ENCODE measurements around the gene HIGD1C.
"Not testable (repeated sequence)": the region's sequence is repeated elsewhere in the genome, so short reads cannot be mapped to it uniquely, and the experiment has no call there.

Gene HIGD1C

DNA sequence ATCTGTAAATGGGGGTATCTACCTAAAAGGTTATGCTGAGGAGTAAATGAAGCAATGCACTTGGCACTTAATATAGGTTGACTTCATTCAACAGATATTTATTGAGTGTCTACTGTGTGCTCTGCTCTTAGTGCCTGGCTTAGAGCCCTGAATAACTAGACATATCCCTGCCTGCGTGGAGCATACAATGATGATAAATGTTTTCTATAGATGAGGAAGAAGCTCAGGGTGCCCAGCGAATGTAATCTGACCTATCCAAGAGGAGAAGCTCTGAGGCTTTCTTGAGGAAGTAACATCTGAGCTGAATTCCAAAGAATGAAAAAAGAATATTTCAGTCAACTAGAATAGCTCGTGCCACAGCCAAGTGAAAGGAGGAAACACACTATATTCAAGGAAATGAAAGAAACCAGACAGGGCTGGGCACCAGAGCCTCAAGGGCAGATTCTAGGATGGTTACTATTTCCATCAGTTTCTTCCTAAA, 17.9 kb upstream of the HIGD1C start:
- DNase-seq = no peak

DNA sequence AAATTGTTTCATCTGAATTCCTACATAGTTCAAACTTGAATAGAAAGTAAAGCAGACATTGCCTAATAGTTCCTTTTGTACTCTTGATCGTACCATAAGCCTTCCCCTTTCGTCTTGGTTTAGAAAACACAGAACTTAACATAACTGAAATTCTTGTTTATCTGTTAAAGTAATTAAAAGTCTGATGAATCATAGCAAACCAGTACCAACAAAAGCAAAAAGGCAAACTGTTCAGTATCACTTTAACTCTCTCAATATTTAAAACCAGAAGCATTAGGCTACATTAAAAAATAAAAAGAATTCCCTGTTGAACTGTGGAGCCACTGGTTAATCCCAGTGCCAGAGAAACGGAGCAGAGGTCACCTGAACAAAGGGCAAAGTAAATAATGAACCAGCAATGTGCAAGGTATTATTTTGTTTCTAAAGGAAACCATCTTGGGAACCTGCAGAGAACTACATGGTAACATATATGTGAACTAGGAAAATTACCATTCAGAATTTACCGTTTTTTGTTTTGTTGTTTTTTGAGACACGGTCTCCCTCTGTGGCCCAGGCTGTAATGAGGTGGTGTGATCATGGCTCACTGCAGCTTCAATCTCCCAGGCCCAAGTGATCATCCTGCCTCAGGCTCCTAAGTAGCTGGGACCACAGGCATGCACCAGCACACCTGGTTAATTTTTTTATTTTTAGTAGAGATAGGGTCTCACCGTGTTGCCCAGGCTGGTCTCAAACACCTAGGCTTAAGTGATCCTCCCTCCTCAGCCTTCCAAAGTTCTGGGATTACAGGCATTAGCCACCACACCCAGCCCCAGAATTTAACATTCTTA, 17.1 kb upstream of the HIGD1C start:
- DNase-seq = no peak

DNA sequence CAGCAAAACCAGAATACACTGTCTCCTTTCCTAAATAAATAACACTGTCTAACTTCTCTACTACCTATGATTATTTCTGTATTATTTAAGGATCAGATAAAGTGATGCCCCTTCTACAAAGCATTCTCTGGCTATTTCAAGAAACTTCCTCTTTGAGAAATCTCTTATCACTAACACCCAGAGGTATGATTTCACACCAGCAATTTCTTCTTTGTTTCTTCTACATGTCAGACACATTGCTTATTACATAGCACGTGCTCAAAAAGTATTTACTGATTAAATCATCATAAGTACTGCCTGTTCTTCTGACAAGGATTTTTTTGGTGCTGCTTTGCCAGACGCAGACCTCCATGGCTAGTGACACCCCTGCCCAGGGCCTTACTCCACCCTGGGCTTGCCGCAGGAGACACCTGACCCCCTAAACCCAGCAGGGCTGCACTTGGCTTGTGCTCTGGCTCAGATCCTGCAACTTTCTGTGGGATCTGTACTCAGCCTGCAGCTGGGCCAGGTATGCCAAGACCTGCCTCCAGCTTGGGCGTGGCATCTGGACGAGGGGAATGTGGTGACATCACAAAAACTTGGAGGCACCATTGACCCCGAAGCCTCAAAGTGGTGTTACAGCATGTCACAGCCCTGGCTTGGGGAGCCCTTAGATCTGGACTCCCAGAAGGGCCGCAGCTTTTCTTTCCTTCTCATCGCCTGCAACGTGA, 15.4 kb upstream of the HIGD1C start:
- no peak for DNase-seq

DNA sequence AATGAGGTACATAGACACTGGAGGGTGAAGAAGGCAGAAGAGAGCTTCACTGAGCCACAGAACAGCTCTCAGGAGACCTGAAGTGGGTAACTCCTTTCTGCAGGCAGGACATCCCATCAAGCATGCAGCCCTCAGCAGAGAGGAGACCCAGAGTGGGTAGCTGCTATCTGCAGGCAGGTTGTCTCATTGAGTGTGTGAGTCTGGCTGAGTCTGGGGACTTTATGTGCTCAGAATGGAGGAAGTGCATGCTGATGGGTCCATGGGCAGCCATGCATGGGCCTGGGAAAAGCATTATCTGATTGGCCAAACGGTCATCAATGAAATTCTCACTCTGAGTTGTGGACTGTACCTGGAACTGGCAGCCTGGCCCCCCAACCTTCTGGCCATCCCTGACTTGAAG, 14.7 kb upstream of the HIGD1C start:
- no peak for DNase-seq

DNA sequence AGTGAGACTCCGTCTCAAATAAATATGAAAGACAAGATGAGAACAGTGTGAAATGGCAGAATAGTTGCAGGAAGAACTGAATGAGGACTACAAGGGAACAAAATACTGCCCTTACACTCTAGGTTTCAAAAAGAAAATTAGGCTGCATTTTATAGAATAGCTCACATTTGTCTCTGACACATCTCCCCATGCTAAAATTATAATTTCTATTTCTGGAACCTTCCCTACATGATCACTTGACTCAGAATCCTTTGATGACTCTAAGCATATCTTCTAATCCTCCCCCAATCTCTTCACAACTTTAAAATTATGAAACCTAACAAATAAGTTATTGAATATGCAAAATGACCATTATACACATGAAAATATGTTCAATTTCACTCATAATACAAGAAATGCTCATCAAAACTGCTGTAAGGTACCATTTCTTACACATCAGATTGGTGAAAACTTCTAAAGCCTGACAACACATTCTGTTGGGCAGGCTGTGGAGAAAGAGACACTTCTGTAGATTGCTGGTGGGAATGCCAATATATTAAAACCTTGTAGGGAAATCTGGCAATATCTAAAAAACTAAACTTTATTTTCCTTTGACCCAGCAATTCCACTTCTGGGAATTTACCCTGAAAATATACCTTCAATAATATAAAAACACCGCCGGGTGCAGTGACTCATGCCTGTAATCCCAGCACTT, 4.3 kb upstream of the HIGD1C start:
- DNase-seq = no peak

DNA sequence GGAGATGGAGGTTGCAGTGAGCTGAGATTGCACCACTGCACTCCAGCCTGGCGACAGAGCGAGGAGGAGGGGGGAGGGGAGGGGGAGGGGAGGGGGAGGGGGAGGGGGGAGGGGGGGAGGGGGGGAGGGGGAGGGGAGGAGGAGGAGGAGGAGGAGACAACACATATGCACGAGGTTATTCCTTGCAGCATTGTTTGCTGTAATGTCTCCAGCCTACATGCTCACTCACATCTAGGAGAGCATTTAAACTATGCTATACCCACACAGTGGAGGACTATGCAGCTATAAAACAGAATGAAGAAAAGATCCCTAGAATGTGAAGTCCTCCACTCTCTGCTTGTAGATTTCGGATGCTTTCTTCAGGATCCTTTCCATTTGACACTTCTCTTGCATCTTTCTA, 3.5 kb upstream of the HIGD1C start:
- DNase-seq = no peak

DNA sequence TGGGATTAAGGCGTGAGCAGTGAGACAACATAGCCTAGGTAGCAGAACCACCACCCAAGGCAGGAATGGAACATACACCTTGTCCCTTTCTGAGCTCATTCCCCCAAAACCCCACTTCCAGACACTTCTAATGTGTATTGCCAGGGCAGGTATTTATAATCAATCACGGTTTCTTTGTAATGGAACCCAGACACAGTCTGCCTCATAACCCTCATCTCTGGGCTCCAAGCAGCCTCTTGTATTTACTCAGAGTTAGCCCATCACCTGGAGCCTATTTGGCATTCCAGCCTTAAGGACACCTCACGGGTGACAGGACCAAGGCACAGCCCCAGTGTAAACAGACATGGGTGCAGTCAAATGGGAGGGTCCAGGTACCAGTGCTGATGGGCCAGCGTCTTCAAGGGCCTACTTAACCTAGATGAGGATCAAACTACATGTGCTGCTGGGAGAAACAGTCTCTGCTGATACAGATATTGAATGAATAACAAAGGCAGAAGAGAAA, 2.5 kb upstream of the HIGD1C start:
- no peak for DNase-seq

DNA sequence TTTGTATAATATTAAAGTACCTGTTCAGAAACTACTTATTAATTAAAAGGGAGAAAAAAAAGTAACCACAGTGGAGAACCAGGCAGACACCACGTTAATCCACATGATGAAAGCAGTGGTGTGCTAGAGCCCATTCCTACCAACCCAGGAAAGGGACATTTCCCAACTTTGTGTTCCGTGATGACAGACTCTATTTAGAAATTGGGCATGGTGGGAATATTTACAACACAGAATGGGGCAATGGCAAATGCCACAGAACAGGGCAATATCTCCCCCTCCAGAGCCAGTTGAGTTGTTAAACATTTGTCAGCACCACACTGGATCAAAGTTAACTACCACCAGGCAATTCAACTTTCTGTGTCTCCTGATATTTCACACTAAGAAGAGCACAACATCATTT, 1.2 kb upstream of the HIGD1C start:
- no peak for DNase-seq

DNA sequence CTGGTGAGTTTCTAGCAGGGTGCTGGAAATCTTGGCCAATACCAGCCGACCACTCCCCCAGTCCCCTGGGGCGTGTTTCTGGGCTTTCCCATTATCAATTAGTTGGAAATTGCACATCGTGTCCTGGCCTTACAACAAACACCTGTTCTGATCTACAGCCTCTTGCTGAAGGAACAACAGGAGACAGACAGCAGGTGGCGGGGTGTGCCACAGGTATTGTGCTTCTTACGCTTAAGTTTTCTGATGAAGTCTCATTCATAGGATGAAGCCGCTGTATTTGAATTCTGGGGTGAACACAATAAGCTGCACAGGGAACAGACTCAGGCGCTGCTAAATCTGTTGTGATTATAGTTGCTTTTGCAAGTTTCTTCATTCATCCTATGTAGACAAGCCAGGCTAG, 703 bp downstream of the HIGD1C start:
- peak; percentile 30 for DNase-seq

DNA sequence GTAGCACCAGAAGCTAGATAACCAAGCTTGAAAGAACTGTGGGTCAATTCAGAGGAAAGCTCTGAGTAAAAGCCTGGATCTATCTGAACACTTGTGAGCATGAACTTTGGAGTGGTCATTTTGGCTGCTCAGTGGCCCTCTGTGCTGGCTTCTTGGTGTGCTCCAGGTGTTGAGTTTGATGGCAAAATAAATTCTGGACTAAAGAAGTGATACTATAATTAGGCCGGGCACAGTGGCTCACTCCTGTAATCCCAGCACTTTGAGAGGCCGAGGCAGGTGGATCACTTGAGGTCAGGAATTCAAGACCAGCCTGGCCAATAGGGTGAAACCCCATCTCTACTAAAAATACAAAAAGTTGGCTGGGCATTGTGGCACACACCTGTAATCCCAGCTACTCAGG, 2.4 kb downstream of the HIGD1C start:
- DNase-seq = not testable (repeated sequence)

DNA sequence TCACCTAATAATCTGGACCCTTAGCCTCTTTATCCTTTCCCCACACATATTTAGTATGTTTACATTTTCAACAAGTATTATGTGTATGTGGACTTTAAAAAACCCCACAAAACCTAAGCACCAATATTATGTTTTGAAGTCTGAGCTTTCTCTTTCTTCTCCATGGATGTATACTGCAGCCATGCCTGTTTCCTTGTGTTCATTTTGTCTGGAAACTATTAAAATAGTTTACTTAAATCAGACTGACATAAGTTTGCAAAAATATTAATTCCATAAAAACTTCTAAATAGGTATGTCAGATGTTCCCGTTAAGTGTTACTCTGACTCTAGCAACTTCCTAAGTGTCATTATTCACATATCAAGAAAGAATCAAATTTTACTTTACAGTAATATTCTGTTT, 2.9 kb downstream of the HIGD1C start:
- DNase-seq = no peak

DNA sequence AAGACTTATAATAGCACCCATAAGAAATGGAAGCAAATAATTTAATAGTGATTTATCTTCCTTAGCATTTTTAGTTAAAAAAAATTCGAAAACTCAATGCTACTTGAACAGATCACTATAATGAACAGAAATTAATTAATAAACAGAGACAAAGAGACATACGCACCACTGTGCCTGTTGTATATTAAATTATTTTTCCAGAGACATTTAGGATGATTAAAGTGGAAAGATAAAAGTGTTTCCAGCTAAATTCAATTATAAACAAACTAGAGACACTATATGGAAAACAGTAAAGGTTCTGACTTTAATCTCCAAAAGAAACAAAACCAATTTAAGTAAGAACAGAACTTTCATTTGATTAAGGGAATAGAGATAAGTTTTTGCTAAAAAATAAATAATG, 3.4 kb downstream of the HIGD1C start:
- DNase-seq = no peak

DNA sequence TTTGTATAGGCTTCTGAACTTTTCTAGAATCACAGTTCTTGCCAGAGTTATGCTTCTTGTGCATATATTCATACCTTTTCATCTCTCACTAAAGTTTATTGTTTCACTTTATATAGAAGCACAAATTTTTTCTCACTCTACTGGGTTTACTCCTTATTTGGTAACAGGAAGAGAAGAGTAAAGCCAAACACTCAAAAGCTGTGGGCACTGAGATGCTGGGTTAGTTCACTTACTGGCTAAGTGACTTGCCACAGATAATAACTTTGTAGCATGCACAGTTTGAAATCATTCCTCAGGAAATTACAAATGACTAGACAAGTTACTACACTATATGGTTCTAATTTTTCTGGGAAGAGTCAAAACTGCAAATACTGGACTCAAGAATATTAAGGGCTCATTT, 7.8 kb downstream of the HIGD1C start:
- DNase-seq = no peak

DNA sequence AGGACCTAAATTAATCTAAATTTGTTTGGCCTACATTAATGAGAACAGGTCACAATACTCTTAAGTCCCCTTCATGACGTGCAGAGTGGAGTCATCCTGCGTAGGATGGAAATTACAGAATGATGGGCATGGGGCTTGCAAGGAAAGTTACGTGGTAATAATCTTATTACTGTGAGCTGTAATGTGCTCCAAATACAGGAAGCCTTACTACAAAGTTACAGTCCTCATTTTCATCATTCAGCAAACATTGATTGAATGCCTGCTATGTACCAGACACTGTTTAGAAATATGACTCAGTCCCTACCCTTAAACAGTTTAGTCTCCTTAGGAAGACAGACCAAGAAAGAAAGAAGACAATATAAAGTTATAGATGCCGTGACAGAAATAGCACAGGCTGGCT, 9.4 kb downstream of the HIGD1C start:
- no peak for DNase-seq

DNA sequence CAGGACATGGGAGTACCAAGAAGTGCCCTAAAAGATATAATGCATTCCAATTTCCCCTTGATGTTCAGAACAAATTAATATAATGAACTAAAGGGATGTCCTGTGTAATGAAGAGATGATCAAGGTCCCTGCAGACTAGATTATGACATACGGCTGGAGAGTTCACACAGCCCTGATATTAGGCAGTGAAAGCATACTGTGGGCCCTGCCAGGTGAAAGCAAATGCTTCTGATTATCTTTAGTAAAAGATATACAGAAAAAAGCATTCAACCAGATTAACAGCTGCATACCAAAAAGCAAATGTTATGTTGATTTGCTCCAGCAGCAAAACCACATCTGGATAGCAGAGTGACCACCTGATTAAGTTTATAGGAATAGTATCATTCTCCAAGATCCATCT, 12.1 kb downstream of the HIGD1C start:
- no peak for DNase-seq

DNA sequence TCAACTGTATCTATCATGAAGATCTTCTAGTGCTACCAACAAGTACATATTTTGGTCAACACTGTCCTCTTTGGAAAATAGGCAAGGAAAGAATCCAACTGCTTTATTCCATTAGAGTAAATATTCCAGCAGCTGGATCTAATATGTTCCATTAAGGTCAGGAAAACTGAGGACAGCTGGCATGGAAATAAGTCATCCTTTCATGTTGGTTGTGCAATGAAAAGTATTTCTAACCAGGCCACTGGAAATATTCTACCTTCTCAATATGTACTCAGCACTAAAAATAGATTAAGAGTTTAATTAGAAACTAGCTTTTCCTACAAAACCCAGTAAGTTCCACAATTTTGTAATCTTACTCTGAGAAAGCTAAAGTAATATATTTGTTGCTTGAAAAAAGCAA, 19.6 kb downstream of the HIGD1C start:
- no peak for DNase-seq

DNA sequence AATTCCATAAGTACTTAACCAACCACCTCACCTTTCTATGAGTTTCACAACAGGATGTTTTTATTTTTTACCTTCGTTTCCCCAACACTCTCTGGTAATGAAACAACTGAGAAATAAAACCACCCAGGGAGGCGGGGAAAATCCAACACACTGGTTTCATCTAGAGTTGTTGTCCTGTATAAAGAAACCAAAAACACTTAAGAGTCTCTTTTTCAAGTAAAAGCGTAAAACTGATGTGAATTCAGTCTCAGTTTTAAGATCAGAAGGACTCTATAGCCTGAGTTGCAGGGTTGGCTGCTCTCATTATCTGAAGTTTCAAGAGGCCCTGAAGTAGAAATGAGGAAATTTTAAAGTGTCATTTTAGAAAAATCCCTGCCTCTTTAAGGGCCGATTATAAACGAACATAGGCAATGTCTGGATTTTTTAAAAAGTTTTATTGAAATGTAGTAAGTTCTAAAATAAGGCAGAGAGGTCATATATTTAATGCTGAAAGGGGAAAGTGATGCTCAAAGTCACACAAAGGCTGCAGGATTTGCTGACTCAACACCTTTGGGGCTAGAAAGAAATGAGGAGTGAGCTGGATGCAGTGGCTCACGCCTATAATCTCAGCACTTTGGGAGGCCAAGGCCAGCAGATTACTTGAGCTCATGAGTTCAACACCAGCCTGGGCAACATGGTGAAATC, 27.2 kb downstream of the HIGD1C start:
- DNase-seq = no peak

DNA sequence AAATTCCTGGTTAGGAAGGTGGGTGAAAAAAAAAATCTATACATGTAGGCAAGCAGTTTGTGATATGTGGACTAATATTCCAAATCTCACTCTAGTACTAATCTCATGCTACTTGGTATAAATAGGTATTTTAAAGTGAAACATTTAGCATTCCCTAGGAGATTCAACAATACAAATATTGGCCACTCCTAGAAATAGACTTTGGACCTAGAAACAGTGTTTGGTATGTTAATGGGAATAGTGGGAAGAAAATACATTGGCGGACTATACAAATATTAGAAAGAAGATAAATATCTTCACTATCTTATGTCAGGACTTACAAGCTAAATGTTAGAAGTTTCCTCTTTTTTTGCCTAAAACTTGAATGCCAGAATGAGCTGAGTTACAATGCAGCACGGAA, 28.2 kb downstream of the HIGD1C start:
- no peak for DNase-seq

DNA sequence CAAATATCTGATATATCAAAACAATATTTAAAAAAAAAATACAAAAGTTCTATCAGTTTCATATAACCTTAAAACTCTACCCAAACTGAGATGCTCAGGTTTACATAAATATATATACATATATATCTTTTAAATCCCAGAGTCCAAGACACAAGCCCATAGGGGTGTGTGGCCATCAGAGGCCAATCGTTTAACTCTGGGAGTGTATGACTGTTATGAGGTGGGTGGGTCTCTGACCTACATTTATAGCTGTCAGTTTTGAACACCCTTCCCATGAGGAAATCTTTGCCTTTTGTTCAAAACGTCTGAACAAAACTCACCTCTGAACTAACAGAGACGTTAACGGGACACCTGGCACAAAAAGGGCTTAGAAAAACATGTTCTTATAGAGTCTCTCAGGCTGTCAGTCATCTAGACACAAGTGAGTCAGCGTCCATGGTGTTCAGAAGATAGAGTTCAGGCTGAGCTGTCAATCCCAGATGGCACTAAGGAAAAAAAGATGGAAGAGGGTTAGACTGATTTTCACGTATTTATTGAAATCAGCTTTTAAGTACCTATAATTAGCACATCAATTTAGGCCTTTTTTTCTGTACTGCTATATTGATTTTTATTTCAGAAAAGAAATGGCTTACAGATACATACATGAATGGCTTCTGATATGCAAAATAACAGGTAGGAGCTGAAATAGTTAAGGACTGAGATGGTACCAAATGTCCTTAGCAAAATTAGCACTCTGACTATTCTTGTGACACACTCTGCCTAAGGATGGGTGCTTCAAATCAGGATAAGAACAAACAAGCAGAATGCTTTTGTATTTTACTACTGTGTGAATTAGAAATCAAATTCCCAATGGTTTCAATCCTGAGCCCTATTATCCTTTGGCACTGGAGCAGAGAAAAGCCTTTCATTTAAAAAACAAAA, 29.2 kb downstream of the HIGD1C start:
- DNase-seq = no peak

DNA sequence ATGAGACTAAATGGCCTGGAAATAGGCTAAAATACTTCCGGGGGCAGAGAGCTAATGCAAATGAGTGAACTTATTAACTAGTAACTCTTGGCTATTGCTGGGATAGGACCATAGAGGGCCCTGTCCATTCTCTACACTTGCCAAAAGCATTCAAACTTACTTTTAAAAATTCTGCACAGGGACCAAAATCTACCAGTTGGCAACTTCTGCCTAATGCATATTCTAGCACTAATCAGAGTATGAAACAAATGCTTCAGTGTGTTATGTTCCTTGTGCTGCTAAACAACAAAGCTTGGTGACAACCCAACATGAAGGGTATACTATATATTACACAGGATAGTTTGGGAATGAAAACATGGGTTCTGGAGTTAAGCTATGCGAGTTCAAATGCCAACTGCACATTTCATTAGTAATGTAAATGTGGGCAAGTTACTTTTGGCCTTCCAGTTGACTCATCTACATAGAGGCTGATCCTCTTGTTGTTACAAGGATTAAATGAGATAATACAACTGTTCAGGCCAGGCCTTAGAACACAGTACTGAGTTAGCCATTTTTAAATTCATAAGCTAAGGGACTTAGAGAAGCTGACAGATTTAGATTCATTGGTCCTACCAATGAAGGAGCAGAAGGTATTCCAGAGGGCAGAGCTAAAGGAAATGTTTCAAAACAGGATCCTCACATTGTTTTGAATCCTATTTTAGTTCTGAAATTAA, 32.4 kb downstream of the HIGD1C start:
- no peak for DNase-seq

DNA sequence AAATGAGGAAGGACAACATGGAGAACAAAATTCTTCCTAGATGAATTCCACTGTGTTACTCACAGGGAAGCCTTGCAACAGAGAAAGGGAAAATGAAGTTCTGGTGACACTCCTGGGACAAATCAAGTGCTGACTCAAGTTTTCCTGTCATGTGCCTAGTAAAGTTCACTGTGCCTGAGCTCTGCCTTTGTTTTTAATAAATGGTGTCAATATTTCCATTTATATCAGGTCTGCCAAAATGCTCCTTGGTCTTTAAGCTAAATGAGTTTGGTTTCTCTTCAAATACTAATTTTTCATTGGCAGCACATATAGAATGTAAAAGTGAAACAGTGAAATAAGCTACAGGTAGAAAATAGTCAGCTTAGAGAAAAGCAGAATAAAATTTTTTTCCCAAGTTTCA, 33.0 kb downstream of the HIGD1C start:
- DNase-seq = no peak
